ENCODE results near the gene VPS37D.

GRCh38 chr7:73679709-73680108, 12.1 kb downstream of the VPS37D start:
- TF ChIP-seq, protein P1, sequence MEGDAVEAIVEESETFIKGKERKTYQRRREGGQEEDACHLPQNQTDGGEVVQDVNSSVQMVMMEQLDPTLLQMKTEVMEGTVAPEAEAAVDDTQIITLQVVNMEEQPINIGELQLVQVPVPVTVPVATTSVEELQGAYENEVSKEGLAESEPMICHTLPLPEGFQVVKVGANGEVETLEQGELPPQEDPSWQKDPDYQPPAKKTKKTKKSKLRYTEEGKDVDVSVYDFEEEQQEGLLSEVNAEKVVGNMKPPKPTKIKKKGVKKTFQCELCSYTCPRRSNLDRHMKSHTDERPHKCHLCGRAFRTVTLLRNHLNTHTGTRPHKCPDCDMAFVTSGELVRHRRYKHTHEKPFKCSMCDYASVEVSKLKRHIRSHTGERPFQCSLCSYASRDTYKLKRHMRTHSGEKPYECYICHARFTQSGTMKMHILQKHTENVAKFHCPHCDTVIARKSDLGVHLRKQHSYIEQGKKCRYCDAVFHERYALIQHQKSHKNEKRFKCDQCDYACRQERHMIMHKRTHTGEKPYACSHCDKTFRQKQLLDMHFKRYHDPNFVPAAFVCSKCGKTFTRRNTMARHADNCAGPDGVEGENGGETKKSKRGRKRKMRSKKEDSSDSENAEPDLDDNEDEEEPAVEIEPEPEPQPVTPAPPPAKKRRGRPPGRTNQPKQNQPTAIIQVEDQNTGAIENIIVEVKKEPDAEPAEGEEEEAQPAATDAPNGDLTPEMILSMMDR (optimal IDR thresholded peaks at IDR 0.05 in 1 of 3, IDR thresholded peaks at IDR 0.05 in 1 of 3, conservative IDR thresholded peaks at IDR 0.05 in 1 of 3; ENCODE audit: extremely low read depth in 1 of 3, insufficient read depth in 2 of 3, low read length in 3 of 3) = no peak
- TF ChIP-seq EZH2 (IDR thresholded peaks at IDR 0.05; ENCODE audit: low read length) = no peak
